SK-N-SH treated with all-trans-retinoic acid at 6 μM for 48 hours (cell line): Measurements from ENCODE around the gene HLA-DRA.

Experiments
- ARNTL ChIP-seq: fragments of 450-650 bp; formaldehyde crosslinking; IDR thresholded peaks from 2 replicates; pipeline ENCODE4 v1.5.0; 2020; ENCODE audit warnings: low read depth, mild to moderate bottlenecking, moderate library complexity, borderline replicate concordance
- CSDC2 ChIP-seq: fragments of 250-450 bp; sonication (Bioruptor Pico); IDR thresholded peaks from 2 replicates; pipeline ENCODE4 v1.5.0; 2020; ENCODE audit warnings: mild to moderate bottlenecking, moderate library complexity
- ESRRG ChIP-seq: fragments of 250-450 bp; sonication (Bioruptor Pico); IDR thresholded peaks from 2 replicates; pipeline ENCODE4 v1.6.1; 2021; ENCODE audit warnings: mild to moderate bottlenecking
- OSR1 ChIP-seq: fragments of 250-450 bp; sonication (Bioruptor Pico); IDR thresholded peaks from 2 replicates; pipeline ENCODE4 v1.8.0; 2022; ENCODE audit warnings: moderate library complexity, mild to moderate bottlenecking, inconsistent platforms
- RARB ChIP-seq: fragments of 250-450 bp; sonication (Bioruptor Pico); IDR thresholded peaks from 2 replicates; pipeline ENCODE4 v1.8.0; 2021; ENCODE audit warnings: mild to moderate bottlenecking, moderate library complexity
- TCF4 ChIP-seq: fragments of 250-450 bp; sonication (Bioruptor Pico); IDR thresholded peaks from 2 replicates; pipeline ENCODE4 v1.8.0; 2021; ENCODE audit warnings: mild to moderate bottlenecking, moderate library complexity, borderline replicate concordance
- TOX ChIP-seq: fragments of 250-450 bp; sonication (Bioruptor Pico); IDR thresholded peaks from 2 replicates; pipeline ENCODE4 v1.8.0; 2021; ENCODE audit warnings: mild to moderate bottlenecking, moderate library complexity, borderline replicate concordance
- ZFP30 ChIP-seq: fragments of 450-650 bp; formaldehyde crosslinking; IDR thresholded peaks from 2 replicates; pipeline ENCODE4 v1.5.0; 2022; ENCODE audit warnings: mild to moderate bottlenecking, moderate library complexity
- ZNF8 ChIP-seq: fragments of 450-650 bp; formaldehyde crosslinking; IDR thresholded peaks from 2 replicates; pipeline ENCODE4 v1.5.0; 2020; ENCODE audit warnings: mild to moderate bottlenecking, moderate library complexity
- TF ChIP-seq, protein P1 (sequence below): fragments of 250-450 bp; sonication (Bioruptor Pico); IDR thresholded peaks from 2 replicates; pipeline ENCODE4 v1.8.0; 2020; ENCODE audit warnings: mild to moderate bottlenecking, moderate library complexity, borderline replicate concordance

DNA sequence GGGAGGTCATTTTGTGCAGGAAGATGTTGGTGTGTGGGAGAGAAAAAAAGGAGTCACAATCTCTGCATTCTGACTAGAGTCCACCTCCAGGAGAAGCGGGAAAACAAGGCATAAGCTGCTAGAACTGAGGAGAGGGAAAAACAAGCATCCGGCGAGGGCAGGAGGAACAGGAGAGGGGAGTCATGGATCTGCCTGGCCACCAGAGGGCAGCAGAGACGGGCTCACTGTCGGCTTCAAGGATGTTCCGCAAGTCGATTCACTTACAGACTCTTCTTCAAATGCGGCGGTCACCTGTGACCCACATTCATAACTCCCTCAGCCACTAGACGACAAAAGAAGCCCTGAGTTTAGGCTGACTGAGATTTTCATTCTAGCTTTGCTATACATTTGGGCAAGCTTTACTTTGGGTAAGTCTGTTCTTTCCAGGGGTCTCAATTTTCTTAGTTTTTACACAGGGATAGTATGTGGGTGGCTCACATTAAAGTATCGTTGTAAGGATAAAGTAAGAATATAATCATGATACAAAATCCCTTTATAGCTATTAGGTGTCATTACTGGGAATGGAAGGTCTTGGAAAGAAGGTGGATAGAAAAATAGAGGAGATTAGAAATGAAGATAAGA is 26.1 kb upstream of the HLA-DRA start:
- TF ChIP-seq, protein P1, sequence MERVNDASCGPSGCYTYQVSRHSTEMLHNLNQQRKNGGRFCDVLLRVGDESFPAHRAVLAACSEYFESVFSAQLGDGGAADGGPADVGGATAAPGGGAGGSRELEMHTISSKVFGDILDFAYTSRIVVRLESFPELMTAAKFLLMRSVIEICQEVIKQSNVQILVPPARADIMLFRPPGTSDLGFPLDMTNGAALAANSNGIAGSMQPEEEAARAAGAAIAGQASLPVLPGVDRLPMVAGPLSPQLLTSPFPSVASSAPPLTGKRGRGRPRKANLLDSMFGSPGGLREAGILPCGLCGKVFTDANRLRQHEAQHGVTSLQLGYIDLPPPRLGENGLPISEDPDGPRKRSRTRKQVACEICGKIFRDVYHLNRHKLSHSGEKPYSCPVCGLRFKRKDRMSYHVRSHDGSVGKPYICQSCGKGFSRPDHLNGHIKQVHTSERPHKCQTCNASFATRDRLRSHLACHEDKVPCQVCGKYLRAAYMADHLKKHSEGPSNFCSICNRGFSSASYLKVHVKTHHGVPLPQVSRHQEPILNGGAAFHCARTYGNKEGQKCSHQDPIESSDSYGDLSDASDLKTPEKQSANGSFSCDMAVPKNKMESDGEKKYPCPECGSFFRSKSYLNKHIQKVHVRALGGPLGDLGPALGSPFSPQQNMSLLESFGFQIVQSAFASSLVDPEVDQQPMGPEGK (CRISPR knock-in tag) = no peak
- TF ChIP-seq ZNF8 (no peak), ARNTL (no peak), ZFP30 (no peak), ESRRG (CRISPR knock-in tag) (no peak), TCF4 (CRISPR knock-in tag) (no peak), RARB (no peak), CSDC2 (no peak), OSR1 (no peak), TOX (CRISPR knock-in tag) (no peak)
